CD4-positive, alpha-beta memory T cell (primary cell): Measurements from ENCODE around the gene SHF. TPM values are rescaled to one million over a fixed set of nuclear protein-coding genes. Genes with fewer than 3 reads are reported as not detected.

ENCODE experiments used
- CTCF ChIA-PET: fragments of 350-600 bp; sonication (Branson Sonifier 250); formaldehyde crosslinking; loops from one replicate; lab custom pipeline; 2021; ENCODE audit warnings: inconsistent platforms; ENCODE audit not compliant: partially characterized antibody; lab: Charles Lee
- POLR2A ChIA-PET: fragments of 350-600 bp; sonication (Branson Sonifier 250); formaldehyde crosslinking; loops from one replicate; lab custom pipeline; 2021; ENCODE audit not compliant: partially characterized antibody; lab: Charles Lee
- DNase-seq, 5 donors: peaks; one replicate each; pipeline versions ENCODE4 v3.0.0 to v3.0.0-alpha.2; 2020 to 2022; ENCODE audit warnings: mixed read lengths in 1 of 5
- H3K27ac ChIP-seq: one replicate; pipeline ENCODE4 v1.7.0; 2013; ENCODE audit warnings: low read depth, low read length
- H3K27me3 ChIP-seq: 2 replicates; pipeline ENCODE4 v1.7.0; 2013; ENCODE audit warnings: mild to moderate bottlenecking, low read length, moderate library complexity; ENCODE audit not compliant: insufficient read depth
- H3K36me3 ChIP-seq: 2 replicates; pipeline ENCODE4 v1.7.0; 2013; ENCODE audit warnings: mild to moderate bottlenecking, low read length, moderate library complexity; ENCODE audit not compliant: insufficient read depth
- H3K4me1 ChIP-seq: 2 replicates; pipeline ENCODE4 v1.7.0; 2013; ENCODE audit warnings: mild to moderate bottlenecking, low read length, moderate library complexity; ENCODE audit not compliant: insufficient read depth
- H3K4me3 ChIP-seq, 2 donors: one replicate each; pipeline ENCODE4 v1.7.0; 2013; ENCODE audit warnings: low read length in 2 of 2, mild to moderate bottlenecking in 1 of 2
- H3K9me3 ChIP-seq, 2 donors: one replicate each; pipeline ENCODE4 v1.7.0; 2013; ENCODE audit warnings: low read length in 2 of 2, control low read depth in 1 of 2; ENCODE audit not compliant: control insufficient read depth in 1 of 2
- H3K27ac Mint-ChIP-seq, 7 donors: one replicate each; pipeline ENCODE4 v1.8.0; 2020 to 2021; ENCODE audit warnings: mixed read lengths in 7 of 7, mild to moderate bottlenecking in 6 of 7, inconsistent platforms in 3 of 7, moderate library complexity in 3 of 7
- H3K27me3 Mint-ChIP-seq, 2 donors: one replicate each; pipeline ENCODE4 v1.8.0; 2020 to 2021; ENCODE audit warnings: mixed read lengths in 2 of 2
- H3K36me3 Mint-ChIP-seq, 2 donors: one replicate each; pipeline ENCODE4 v1.8.0; 2020 to 2021; ENCODE audit warnings: mixed read lengths in 2 of 2, inconsistent platforms in 1 of 2, mild to moderate bottlenecking in 1 of 2
- H3K4me1 Mint-ChIP-seq, 4 donors: one replicate each; pipeline ENCODE4 v1.8.0; 2020 to 2021; ENCODE audit warnings: mixed read lengths in 4 of 4, mild to moderate bottlenecking in 1 of 4
- H3K4me3 Mint-ChIP-seq, 8 donors: one replicate each; pipeline ENCODE4 v1.8.0; 2020 to 2021; ENCODE audit warnings: mixed read lengths in 8 of 8, mild to moderate bottlenecking in 7 of 8, moderate library complexity in 6 of 8, inconsistent platforms in 3 of 8
- H3K9me3 Mint-ChIP-seq, 8 donors: one replicate each; pipeline ENCODE4 v1.8.0; 2020 to 2021; ENCODE audit warnings: mixed read lengths in 8 of 8, mild to moderate bottlenecking in 5 of 8, inconsistent platforms in 3 of 8, moderate library complexity in 1 of 8
- intact Hi-C: fragments of 100-400 bp; cut with micrococcal nuclease; formaldehyde crosslinking; loops from one replicate; pipeline ENCODE4 v1.15.1; 2023
- polyA plus RNA-seq, 2 donors: library from polyadenylated mRNA; unstranded; fragments of 300-500 nt; fragmentation: Illumina TruSeq; gene quantifications; one replicate each; pipeline ENCODE4 v1.2.3, GENCODE V29; 2021
- total RNA-seq, 2 experiments: library from RNA; stranded (reverse); gene quantifications; one replicate each; pipeline ENCODE4 v1.2.3, GENCODE V29; 2021

SHF gene
- total and polyA plus RNA-seq, 4 experiments from 2014 or later: 0.66 to 6.7 (median 3.5) TPM

GRCh38 chr15:45156744-45157455, 30.9 kb downstream of the SHF start:
- no peak overlapping the region for H3K27ac ChIP-seq
- Mint-ChIP-seq H3K4me3 (no peak overlapping the region), H3K9me3 (peaks cover 0 to 2% (median 0%) of the 10 kb centered on the region in 8 donors), H3K27me3 (no peaks in the 10 kb centered on the region), H3K27ac (peak overlapping the region in 2 of 7 donors; percentile 61 to 86), H3K4me1 (peaks cover 0 to 20% (median 5%) of the 10 kb centered on the region in 4 donors), H3K36me3 (peaks cover 3 to 6% of the 10 kb centered on the region in 2 donors)
- intact Hi-C loops: no loop called here
- H3K27me3 ChIP-seq: no peaks in the 10 kb centered on the region
- DNase-seq: no peak
- no peak overlapping the region for H3K4me3 ChIP-seq
- no peaks in the 10 kb centered on the region for H3K36me3 ChIP-seq
- no peaks in the 10 kb centered on the region for H3K4me1 ChIP-seq
- ChIA-PET POLR2A (interaction anchor here (1.1 kb wide), 1 partner anchor 10 kb away, joined by 3 read pairs; no protein-coding TSS in a partner anchor), CTCF (interaction anchor here (1.4 kb wide), 1 partner anchor 105 kb away, joined by 3 read pairs; no protein-coding TSS in a partner anchor)
- no peaks in the 10 kb centered on the region for H3K9me3 ChIP-seq

GRCh38 chr15:45155739-45156138, 32.0 kb downstream of the SHF start:
- Histone ChIP-seq H3K36me3 (no peaks in the 10 kb centered on the region), H3K4me1 (no peaks in the 10 kb centered on the region), H3K27me3 (no peaks in the 10 kb centered on the region), H3K4me3 (no peak overlapping the region), H3K27ac (no peak overlapping the region), H3K9me3 (no peaks in the 10 kb centered on the region)
- intact Hi-C loops: no loop called here
- H3K36me3 Mint-ChIP-seq: peaks cover 6 to 7% of the 10 kb centered on the region in 2 donors
- H3K9me3 Mint-ChIP-seq: peaks cover 0 to 2% (median 0%) of the 10 kb centered on the region in 8 donors
- H3K4me3 Mint-ChIP-seq: no peak overlapping the region
- H3K27me3 Mint-ChIP-seq: no peaks in the 10 kb centered on the region
- CTCF ChIA-PET: interaction anchor here (1.4 kb wide), 1 partner anchor 106 kb away, joined by 3 read pairs; no protein-coding TSS in a partner anchor
- peak overlapping the region in 1 of 7 donors; percentile 70 for H3K27ac Mint-ChIP-seq
- POLR2A ChIA-PET: interaction anchor here (0.7 kb wide), 1 partner anchor 51 kb away, joined by 3 read pairs; no protein-coding TSS in a partner anchor
- DNase-seq: no peak
- peaks cover 0 to 18% (median 4%) of the 10 kb centered on the region in 4 donors for H3K4me1 Mint-ChIP-seq

- Mint-ChIP-seq H3K36me3 (peaks cover 6 to 7% of the 10 kb centered on the region in 2 donors), H3K4me1 (peaks cover 0 to 2% (median under 1%) of the 10 kb centered on the region in 4 donors), H3K27me3 (no peaks in the 10 kb centered on the region), H3K9me3 (peaks cover 0 to 2% (median 0%) of the 10 kb centered on the region in 8 donors), H3K4me3 (no peak overlapping the region), H3K27ac (peak overlapping the region in 1 of 7 donors; percentile 20)
- no peaks in the 10 kb centered on the region for H3K4me1 ChIP-seq
- H3K9me3 ChIP-seq: no peaks in the 10 kb centered on the region
- DNase-seq: no peak
- H3K27me3 ChIP-seq: no peaks in the 10 kb centered on the region
- ChIA-PET POLR2A (no interaction called here), CTCF (interaction anchor here (1.1 to 2.1 kb wide), 3 partner anchors 9 to 34 kb away, joined by 3 to 5 read pairs (median 3); no protein-coding TSS in a partner anchor)
- no peak overlapping the region for H3K4me3 ChIP-seq
- H3K27ac ChIP-seq: no peak overlapping the region
- H3K36me3 ChIP-seq: no peaks in the 10 kb centered on the region
- intact Hi-C loops: no loop called here
These were observed 35.6 kb downstream of the SHF start for GRCh38 chr15:45151998-45152828.

GRCh38 chr15:45150997-45151396, 36.8 kb downstream of the SHF start:
- Mint-ChIP-seq H3K27me3 (no peaks in the 10 kb centered on the region), H3K4me3 (no peak overlapping the region), H3K4me1 (peaks cover 0 to 4% (median 2%) of the 10 kb centered on the region in 4 donors), H3K36me3 (peaks cover 6 to 7% of the 10 kb centered on the region in 2 donors), H3K9me3 (peaks cover 0 to 2% (median 0%) of the 10 kb centered on the region in 8 donors), H3K27ac (peak overlapping the region in 1 of 7 donors; percentile 47)
- Histone ChIP-seq H3K9me3 (no peaks in the 10 kb centered on the region), H3K27ac (no peak overlapping the region), H3K27me3 (no peaks in the 10 kb centered on the region), H3K36me3 (no peaks in the 10 kb centered on the region), H3K4me3 (no peak overlapping the region), H3K4me1 (no peaks in the 10 kb centered on the region)
- intact Hi-C loops: no loop called here
- ChIA-PET CTCF (interaction anchor here (1.1 to 2.1 kb wide), 3 partner anchors 10 to 33 kb away, joined by 3 to 5 read pairs (median 3); no protein-coding TSS in a partner anchor), POLR2A (no interaction called here)
- DNase-seq: no peak

GRCh38 chr15:45150481-45150880, 37.3 kb downstream of the SHF start:
- Mint-ChIP-seq H3K27ac (no peak overlapping the region), H3K9me3 (peaks cover 0 to 2% (median 0%) of the 10 kb centered on the region in 8 donors), H3K4me1 (peaks cover 0 to 4% (median 2%) of the 10 kb centered on the region in 4 donors), H3K36me3 (peaks cover 6 to 7% of the 10 kb centered on the region in 2 donors), H3K27me3 (no peaks in the 10 kb centered on the region), H3K4me3 (no peak overlapping the region)
- intact Hi-C loops: no loop called here
- no peaks in the 10 kb centered on the region for H3K36me3 ChIP-seq
- no peak overlapping the region for H3K4me3 ChIP-seq
- no peaks in the 10 kb centered on the region for H3K9me3 ChIP-seq
- H3K27me3 ChIP-seq: no peaks in the 10 kb centered on the region
- ChIA-PET CTCF (interaction anchor here (0.9 to 2.1 kb wide), 5 partner anchors 11 to 32 kb away, joined by 3 to 5 read pairs (median 3); no protein-coding TSS in a partner anchor), POLR2A (no interaction called here)
- H3K4me1 ChIP-seq: no peaks in the 10 kb centered on the region
- no peak overlapping the region for H3K27ac ChIP-seq
- no peak for DNase-seq

GRCh38 chr15:45149060-45149459, 38.7 kb downstream of the SHF start:
- intact Hi-C loops: no loop called here
- H3K27ac ChIP-seq: no peak overlapping the region
- Mint-ChIP-seq H3K4me3 (no peak overlapping the region), H3K4me1 (peaks cover 0 to 4% (median 2%) of the 10 kb centered on the region in 4 donors), H3K36me3 (peaks cover 6 to 9% of the 10 kb centered on the region in 2 donors), H3K27ac (peak overlapping the region in 1 of 7 donors; percentile 46), H3K27me3 (no peaks in the 10 kb centered on the region), H3K9me3 (peaks cover 0 to 2% (median 0%) of the 10 kb centered on the region in 8 donors)
- no peaks in the 10 kb centered on the region for H3K36me3 ChIP-seq
- ChIA-PET POLR2A (interaction anchor here (1.2 kb wide), 1 partner anchor 18 kb away, joined by 3 read pairs; no protein-coding TSS in a partner anchor), CTCF (no interaction called here)
- H3K4me1 ChIP-seq: no peaks in the 10 kb centered on the region
- no peaks in the 10 kb centered on the region for H3K27me3 ChIP-seq
- no peak for DNase-seq
- H3K9me3 ChIP-seq: no peaks in the 10 kb centered on the region
- no peak overlapping the region for H3K4me3 ChIP-seq
